ENCODE measurements around the gene C22orf15. TPM values are rescaled to one million over a fixed set of nuclear protein-coding genes. Genes with fewer than 3 reads are reported as not detected.

The C22orf15 gene
- total and polyA plus RNA-seq, 2 donors (not counting 3 experiments of a cell fraction or from before 2014, with no cell fraction given): 0.86 TPM; not detected in 1

DNA sequence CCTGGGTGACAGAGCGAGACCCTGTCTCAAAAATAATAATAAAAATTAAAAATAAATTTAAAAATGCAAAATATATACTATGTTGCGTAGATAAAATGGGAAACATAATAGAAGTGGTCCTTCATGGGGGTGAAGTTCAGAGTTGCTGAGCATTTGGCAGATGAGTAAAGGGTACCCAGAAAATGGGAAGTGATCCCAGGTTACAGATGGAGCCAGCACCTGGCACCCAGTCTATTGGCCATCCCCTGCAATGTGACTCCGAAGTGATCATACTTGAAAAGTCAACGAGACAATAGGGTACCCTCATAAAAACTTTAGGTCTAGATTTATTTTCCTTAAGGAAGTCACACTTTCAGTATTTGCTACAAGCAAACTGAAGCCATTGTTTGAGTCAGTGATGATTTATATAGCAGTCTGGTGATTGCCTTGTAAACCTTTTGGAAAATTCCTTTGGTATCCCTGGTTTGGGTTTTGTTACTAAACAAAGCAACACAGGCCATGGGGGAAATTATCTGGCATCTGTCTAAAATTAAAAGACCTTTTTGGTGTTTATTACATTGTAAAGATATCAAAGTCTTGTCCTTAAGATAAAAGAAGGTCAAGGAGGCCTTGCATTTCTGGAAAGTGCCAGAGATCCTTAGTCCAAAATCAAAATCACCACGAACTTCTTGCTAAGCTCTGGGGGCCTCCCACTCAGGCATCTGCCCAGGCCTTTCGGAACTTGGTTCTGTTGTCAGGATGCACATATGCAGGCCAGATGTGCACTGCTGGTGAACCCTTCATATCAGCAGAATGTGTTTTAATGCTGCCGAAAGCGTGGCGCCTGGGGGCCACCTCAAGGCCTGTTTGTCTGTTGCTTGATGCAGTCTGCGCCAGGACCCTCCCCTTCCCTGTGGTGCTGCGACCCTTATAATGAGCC lies 28.3 kb downstream of the C22orf15 start:
- Histone ChIP-seq H3K9ac (replicated peaks; ENCODE audit: extremely low read depth, insufficient read depth, low read length) (no peak overlapping the region), H3K4me3 (replicated peaks in 1 of 3; ENCODE audit: insufficient read depth in 1 of 3, low read depth in 1 of 3, low read length in 3 of 3) (no peak overlapping the region), H3K9me1 (replicated peaks; ENCODE audit: control insufficient read depth, extremely low read depth, insufficient read depth, low read length) (no peaks in the 10 kb centered on the region), H3K9me3 (replicated peaks; ENCODE audit: control insufficient read depth, insufficient read depth, low read length) (no peaks in the 10 kb centered on the region), H3K4me1 (ENCODE audit: control insufficient read depth, extremely low read depth, insufficient read depth, low read length) (peaks cover 13% of the 10 kb centered on the region), H3K27ac (ENCODE audit: insufficient read depth, low read depth, low read length) (no peak overlapping the region), H3K4me2 (ENCODE audit: insufficient read depth, low read length) (no peak overlapping the region), H3K27me3 (ENCODE audit: control insufficient read depth in 2 of 2, insufficient read depth in 2 of 2, low read length in 2 of 2) (no peaks in the 10 kb centered on the region), H3K36me3 (ENCODE audit: control insufficient read depth in 2 of 2, extremely low read depth in 1 of 2, insufficient read depth in 2 of 2, low read length in 2 of 2) (peaks cover 0 to 20% of the 10 kb centered on the region in 2 experiments), H3K79me2 (ENCODE audit: control insufficient read depth, insufficient read depth, low read length) (peaks cover 57% of the 10 kb centered on the region), H2AFZ (ENCODE audit: low read depth, low read length) (no peak overlapping the region), H4K20me1 (replicated peaks; ENCODE audit: control insufficient read depth, extremely low read depth, insufficient read depth, low read length) (peaks cover 2% of the 10 kb centered on the region)
- CTCF ChIA-PET: interaction anchor here (1.6 kb wide), 1 partner anchor 8 kb away, joined by 6 read pairs; no protein-coding TSS in a partner anchor
- intact Hi-C loops (cut with micrococcal nuclease) (no loop called here), dilution Hi-C loops (cut with MboI; ENCODE audit: extremely low pct_ligation_motif_present, low sequenced_read_pairs) (no loop called here)
- no TSS peak for BruUV-seq (replicated peaks)
- TF ChIP-seq GATA2 (IDR thresholded peaks at IDR 0.05; ENCODE audit: insufficient read depth, insufficient read length, low read depth, low read length) (no peak), EZH2 (IDR thresholded peaks at IDR 0.05; ENCODE audit: borderline replicate concordance, low read depth, low read length, severe bottlenecking) (no peak), POLR2AphosphoS5 (IDR thresholded peaks at IDR 0.05; ENCODE audit: insufficient read depth, low read depth, low read length) (no peak), MYC (IDR thresholded peaks at IDR 0.05; ENCODE audit: low read depth, low read length) (no peak), JUN (IDR thresholded peaks at IDR 0.05; ENCODE audit: borderline replicate concordance, insufficient read depth, insufficient read length, low read depth) (no peak), FOS (IDR thresholded peaks at IDR 0.05; ENCODE audit: borderline replicate concordance, insufficient read depth, low read length) (no peak), POLR2A (IDR thresholded peaks at IDR 0.05; ENCODE audit: low read depth, low read length) (no peak)
- TF ChIP-seq, protein P1, sequence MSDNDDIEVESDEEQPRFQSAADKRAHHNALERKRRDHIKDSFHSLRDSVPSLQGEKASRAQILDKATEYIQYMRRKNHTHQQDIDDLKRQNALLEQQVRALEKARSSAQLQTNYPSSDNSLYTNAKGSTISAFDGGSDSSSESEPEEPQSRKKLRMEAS (IDR thresholded peaks at IDR 0.05; ENCODE audit: insufficient read depth, insufficient read length): no peak
- TF ChIP-seq, protein P2, sequence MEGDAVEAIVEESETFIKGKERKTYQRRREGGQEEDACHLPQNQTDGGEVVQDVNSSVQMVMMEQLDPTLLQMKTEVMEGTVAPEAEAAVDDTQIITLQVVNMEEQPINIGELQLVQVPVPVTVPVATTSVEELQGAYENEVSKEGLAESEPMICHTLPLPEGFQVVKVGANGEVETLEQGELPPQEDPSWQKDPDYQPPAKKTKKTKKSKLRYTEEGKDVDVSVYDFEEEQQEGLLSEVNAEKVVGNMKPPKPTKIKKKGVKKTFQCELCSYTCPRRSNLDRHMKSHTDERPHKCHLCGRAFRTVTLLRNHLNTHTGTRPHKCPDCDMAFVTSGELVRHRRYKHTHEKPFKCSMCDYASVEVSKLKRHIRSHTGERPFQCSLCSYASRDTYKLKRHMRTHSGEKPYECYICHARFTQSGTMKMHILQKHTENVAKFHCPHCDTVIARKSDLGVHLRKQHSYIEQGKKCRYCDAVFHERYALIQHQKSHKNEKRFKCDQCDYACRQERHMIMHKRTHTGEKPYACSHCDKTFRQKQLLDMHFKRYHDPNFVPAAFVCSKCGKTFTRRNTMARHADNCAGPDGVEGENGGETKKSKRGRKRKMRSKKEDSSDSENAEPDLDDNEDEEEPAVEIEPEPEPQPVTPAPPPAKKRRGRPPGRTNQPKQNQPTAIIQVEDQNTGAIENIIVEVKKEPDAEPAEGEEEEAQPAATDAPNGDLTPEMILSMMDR (IDR thresholded peaks at IDR 0.05; ENCODE audit: extremely low read depth in 1 of 2, insufficient read depth in 1 of 2, low read depth in 1 of 2, low read length in 2 of 2): no peak
- no peak for DNase-seq (ENCODE audit: low read depth, low spot score)
- FAIRE-seq: no peak
- POLR2A ChIA-PET: no interaction called here
